Panc1 (cell line): Measurements from ENCODE around the gene MTA3. TPM values are rescaled to one million over a fixed set of nuclear protein-coding genes. Genes with fewer than 3 reads are reported as not detected.
A peak's percentile ranks its signal among the peaks of the same experiment; 100 is the strongest.

Experiments used
- ATAC-seq: fragments of 200-7000 bp; cut with Tn5 transposase; 2 replicates; pipeline ENCODE4 v1.9.1; 2020; ENCODE audit warnings: mild to moderate bottlenecking, moderate library complexity
- Bru-seq: library from RNA; stranded (reverse); fragments of 400-500 nt; gene quantifications from one replicate; lab custom pipeline; 2021; lab: Mats Ljungman, UMichigan
- BruChase-seq, 2 experiments: library from RNA; stranded (reverse); fragments of 400-500 nt; gene quantifications; one replicate each; lab custom pipeline; 2021; lab: Mats Ljungman, UMichigan
- BruUV-seq: library from RNA; stranded (reverse); fragments of 400-500 nt; replicated peaks from 2 replicates; lab custom pipeline; 2021; lab: Mats Ljungman, UMichigan
- CTCF ChIA-PET: fragments of 300-600 bp; sonication (Branson Sonifier 250); formaldehyde crosslinking; loops from one replicate; lab custom pipeline; 2022; ENCODE audit warnings: antibody characterized with exemption; lab: Charles Lee
- POLR2A ChIA-PET: fragments of 300-600 bp; sonication (Branson Sonifier 250); formaldehyde crosslinking; loops from one replicate; lab custom pipeline; 2022; ENCODE audit warnings: antibody characterized with exemption; lab: Charles Lee
- DNase-seq: peaks from one replicate; pipeline ENCODE4 v3.0.0-alpha.2; 2010; ENCODE audit warnings: low read depth, low spot score
- H3K27ac ChIP-seq: 2 replicates; pipeline ENCODE4 v1.5.1; 2011; ENCODE audit warnings: mild to moderate bottlenecking, low read length, inconsistent platforms
- H3K27me3 ChIP-seq: fragments of 200-500 bp; sonication (Bioruptor generic); 2 replicates; pipeline ENCODE4 v1.6.0; 2014; ENCODE audit warnings: low read length, inconsistent platforms; ENCODE audit not compliant: control insufficient read depth, insufficient read depth
- H3K36me3 ChIP-seq: fragments of 200-500 bp; sonication (Bioruptor generic); 2 replicates; pipeline ENCODE4 v1.5.1; 2014; ENCODE audit warnings: inconsistent platforms, mild to moderate bottlenecking, low read length, moderate library complexity; ENCODE audit not compliant: control insufficient read depth, insufficient read depth
- H3K4me1 ChIP-seq: 2 replicates; pipeline ENCODE4 v1.5.1; 2011; ENCODE audit warnings: inconsistent platforms, mild to moderate bottlenecking, low read length, moderate library complexity; ENCODE audit not compliant: control insufficient read depth, insufficient read depth
- H3K4me3 ChIP-seq, 2 experiments: 2 replicates each; pipeline ENCODE4 v1.5.1; 2011 to 2012; ENCODE audit warnings: low read depth in 2 of 2, low read length in 2 of 2, mild to moderate bottlenecking in 2 of 2, inconsistent platforms in 1 of 2, moderate library complexity in 1 of 2
- H3K9me3 ChIP-seq: fragments of 200-500 bp; sonication (Bioruptor generic); 2 replicates; pipeline ENCODE4 v1.5.1; 2014; ENCODE audit warnings: low read depth, mild to moderate bottlenecking, inconsistent platforms, low read length, moderate library complexity; ENCODE audit not compliant: control insufficient read depth, insufficient read depth
- CTCF ChIP-seq: fragments of 450-650 bp; IDR thresholded peaks from 2 replicates; pipeline ENCODE4 v1.5.1; 2017; ENCODE audit warnings: mild to moderate bottlenecking
- POLR2AphosphoS5 ChIP-seq: IDR thresholded peaks from 2 replicates; pipeline ENCODE4 v1.6.1; 2012; ENCODE audit warnings: mild to moderate bottlenecking, low read depth, low read length, moderate library complexity
- REST ChIP-seq, 2 experiments: IDR thresholded peaks; 2 replicates each; pipeline ENCODE4 v1.6.1; 2011 to 2012; ENCODE audit warnings: low read depth in 2 of 2, control low read depth in 1 of 2, low read length in 1 of 2, mild to moderate bottlenecking in 1 of 2, moderate library complexity in 1 of 2; ENCODE audit not compliant: insufficient read depth in 1 of 2
- SIN3A ChIP-seq: IDR thresholded peaks from 2 replicates; pipeline ENCODE4 v1.6.1; 2012; ENCODE audit warnings: low read depth, mild to moderate bottlenecking, low read length, moderate library complexity, borderline replicate concordance; ENCODE audit not compliant: insufficient read depth
- TCF7L2 ChIP-seq: IDR thresholded peaks from 2 replicates; pipeline ENCODE4 v1.6.1; 2011; ENCODE audit warnings: mild to moderate bottlenecking, low read depth, low read length, inconsistent platforms
- in situ Hi-C: cut with HindIII; loops from 2 replicates; pipeline ENCODE4 v1.10.0; 2016; ENCODE audit warnings: low sequenced_read_pairs, low pct_unique_long_range_greater_than_20kb
- intact Hi-C: fragments of 100-400 bp; cut with micrococcal nuclease; formaldehyde crosslinking; loops from one replicate; pipeline ENCODE4 v1.10.0; 2022; ENCODE audit not compliant: unreplicated experiment
- long read RNA-seq: library from polyadenylated mRNA; unstranded; transcript quantifications from one replicate; pipeline ENCODE4 v2.0.0, GENCODE V29; 2021; ENCODE audit not compliant: unreplicated experiment
- polyA plus RNA-seq: library from polyadenylated mRNA; unstranded; fragments of >200 nt; gene quantifications from one replicate; pipeline ENCODE4 v1.2.1, GENCODE V29; 2012; ENCODE audit warnings: missing spikeins; ENCODE audit not compliant: insufficient read length
- total RNA-seq: library from RNA; stranded (reverse); gene quantifications from one replicate; pipeline ENCODE4 v1.2.1, GENCODE V29; 2021; ENCODE audit not compliant: unreplicated experiment

The MTA3 gene
- 65.6 TPM for total RNA-seq
- 50.7 TPM for polyA plus RNA-seq
- Bru-seq, nascent RNA, result percentile 83 among the genes with signal in this experiment
- BruChase-seq, experiment 1, labeled RNA remaining after a 2-hour chase, result percentile 72 among the genes with signal in this experiment
- percentile 73 among the genes with signal in this experiment for BruChase-seq, experiment 2, labeled RNA remaining after a 6-hour chase
- long read RNA-seq, transcript MTA3-204 (14 exons, 2,041 nt), result minor isoform, 25 of 121 reads
- long read RNA-seq, transcript MTA3-205 (14 exons, 2,202 nt), result major isoform, 29 of 121 reads
- long read RNA-seq, partial matches to known transcripts, result 24 of 121 reads
- long read RNA-seq, other reads (novel, unspliced or antisense), result 42 of 121 reads

GRCh38 chr2:42568401-42569115, at the start of gene MTA3:
Gene MTA3 (plus strand): TSS chr2:42568632. CDS start chr2:42568746, 114 bp downstream.
- no peak for DNase-seq
- Histone ChIP-seq H3K27ac (peak within 1 kb of the TSS; percentile 95), H3K4me1 (peaks cover 28% of the 10 kb centered on the region), H3K9me3 (no peaks in the 10 kb centered on the region), H3K4me3 (peak within 1 kb of the TSS; percentile 69 to 82), H3K36me3 (peaks cover 3% of the 10 kb centered on the region), H3K27me3 (no peaks in the 10 kb centered on the region)
- TF ChIP-seq POLR2AphosphoS5 (no peak), REST (IDR thresholded peaks at IDR 0.05; ENCODE audit: insufficient read depth in 1 of 2, low read depth in 2 of 2, low read length in 1 of 2) (no peak), CTCF (no peak), TCF7L2 (no peak), SIN3A (no peak)
- in situ Hi-C loops (no loop called here), intact Hi-C loops (no loop called here)
- ATAC-seq, result peak; percentile 79
- no TSS peak for BruUV-seq
- CTCF ChIA-PET, result no interaction called here
- POLR2A ChIA-PET, result no interaction called here

GRCh38 chr2:42519624-42520023, 48.8 kb upstream of the MTA3 start:
- no TSS peak for BruUV-seq
- POLR2A ChIA-PET, result no interaction called here
- TF ChIP-seq TCF7L2 (no peak), CTCF (no peak), SIN3A (no peak), REST (IDR thresholded peaks at IDR 0.05; ENCODE audit: insufficient read depth in 1 of 2, low read depth in 2 of 2, low read length in 1 of 2) (no peak), POLR2AphosphoS5 (no peak)
- Histone ChIP-seq H3K4me1 (no peaks in the 10 kb centered on the region), H3K27me3 (no peaks in the 10 kb centered on the region), H3K9me3 (no peaks in the 10 kb centered on the region), H3K27ac (no peak overlapping the region), H3K4me3 (no peak overlapping the region), H3K36me3 (no peaks in the 10 kb centered on the region)
- in situ Hi-C loops (no loop called here), intact Hi-C loops (no loop called here)
- DNase-seq (no peak), ATAC-seq (no peak)
- CTCF ChIA-PET, result no interaction called here
